Neuronal stem cell (in vitro differentiated cells): ENCODE data around the gene NAT16.
"Not testable (repeated sequence)": the region's sequence is repeated elsewhere in the genome, so short reads cannot be mapped to it uniquely, and the experiment has no call there.

Source experiments
- DNase-seq: peaks from one replicate; pipeline ENCODE4 v3.0.0-alpha.2; 2013; ENCODE audit warnings: low spot score
- H2AFZ ChIP-seq: one replicate; pipeline ENCODE4 v1.6.1; 2013; ENCODE audit warnings: mild to moderate bottlenecking, low read length, inconsistent platforms
- H2AK5ac ChIP-seq: 2 replicates; pipeline ENCODE4 v1.6.1; 2013; ENCODE audit warnings: low read depth, mild to moderate bottlenecking, inconsistent platforms, low read length, moderate library complexity, mixed read lengths
- H2BK120ac ChIP-seq: 2 replicates; pipeline ENCODE4 v1.6.1; 2013; ENCODE audit warnings: low read depth, mild to moderate bottlenecking, inconsistent platforms, low read length, moderate library complexity, mixed read lengths
- H2BK12ac ChIP-seq: one replicate; pipeline ENCODE4 v1.6.1; 2013; ENCODE audit warnings: low read length, inconsistent platforms
- H2BK15ac ChIP-seq: 2 replicates; pipeline ENCODE4 v1.6.1; 2013; ENCODE audit warnings: mild to moderate bottlenecking, low read length, inconsistent platforms, mixed read lengths
- H2BK5ac ChIP-seq: one replicate; pipeline ENCODE4 v1.6.1; 2013; ENCODE audit warnings: inconsistent platforms, mild to moderate bottlenecking, low read length, moderate library complexity
- H3K14ac ChIP-seq: one replicate; pipeline ENCODE4 v1.6.1; 2013; ENCODE audit warnings: low read length, inconsistent platforms
- H3K18ac ChIP-seq: 2 replicates; pipeline ENCODE4 v1.6.1; 2013; ENCODE audit warnings: low read length, inconsistent platforms
- H3K23ac ChIP-seq: 2 replicates; pipeline ENCODE4 v1.6.1; 2013; ENCODE audit warnings: low read depth, mild to moderate bottlenecking, mixed read lengths, low read length, inconsistent platforms; ENCODE audit not compliant: poor library complexity
- H3K27ac ChIP-seq: replicated peaks from 3 replicates; pipeline ENCODE4 v1.5.1; 2013; ENCODE audit warnings: low read length, inconsistent platforms
- H3K27me3 ChIP-seq, 3 experiments: 2 replicates each; pipeline ENCODE4 v1.6.1; 2013; ENCODE audit warnings: low read length in 3 of 3, mild to moderate bottlenecking in 2 of 3, inconsistent platforms in 1 of 3, low read depth in 1 of 3, mixed read lengths in 1 of 3, moderate library complexity in 1 of 3; ENCODE audit not compliant: control insufficient read depth in 3 of 3, insufficient read depth in 3 of 3
- H3K36me3 ChIP-seq, 2 donors: replicated peaks in 1 of 2; 2 replicates each; pipeline ENCODE4 v1.6.1; 2013; ENCODE audit warnings: low read length in 2 of 2; ENCODE audit not compliant: control insufficient read depth in 2 of 2, insufficient read depth in 2 of 2
- H3K4ac ChIP-seq: 2 replicates; pipeline ENCODE4 v1.6.1; 2013; ENCODE audit warnings: inconsistent platforms, mild to moderate bottlenecking, low read length, moderate library complexity
- H3K4me1 ChIP-seq, 2 donors: 1 replicate in 1 of 2; 2 replicates in 1 of 2; pipeline ENCODE4 v1.6.1; 2013; ENCODE audit warnings: low read length in 2 of 2, low read depth in 1 of 2; ENCODE audit not compliant: control insufficient read depth in 2 of 2, insufficient read depth in 1 of 2
- H3K4me2 ChIP-seq: one replicate; pipeline ENCODE4 v1.6.1; 2013; ENCODE audit warnings: mild to moderate bottlenecking, low read length, inconsistent platforms; ENCODE audit not compliant: insufficient read depth, poor library complexity, severe bottlenecking
- H3K4me3 ChIP-seq, 2 donors: 2 replicates each; pipeline ENCODE4 v1.5.1; 2013; ENCODE audit warnings: low read length in 2 of 2, mild to moderate bottlenecking in 2 of 2, inconsistent platforms in 1 of 2, moderate library complexity in 1 of 2
- H3K79me1 ChIP-seq: one replicate; pipeline ENCODE4 v1.6.1; 2013; ENCODE audit warnings: low read depth, mild to moderate bottlenecking, inconsistent platforms, low read length, moderate library complexity
- H3K9ac ChIP-seq: one replicate; pipeline ENCODE4 v1.6.1; 2013; ENCODE audit warnings: mild to moderate bottlenecking, low read depth, low read length, inconsistent platforms; ENCODE audit not compliant: poor library complexity
- H3K9me3 ChIP-seq, 2 donors: replicated peaks in 1 of 2; 2 replicates each; pipeline versions ENCODE3 to v1.6.1; 2013; ENCODE audit warnings: low read length in 2 of 2, mild to moderate bottlenecking in 2 of 2, inconsistent platforms in 1 of 2, low read depth in 1 of 2, mixed read lengths in 1 of 2, moderate library complexity in 1 of 2; ENCODE audit not compliant: control insufficient read depth in 2 of 2, insufficient read depth in 1 of 2
- H4K8ac ChIP-seq: one replicate; pipeline ENCODE4 v1.6.1; 2013; ENCODE audit warnings: low read depth, mild to moderate bottlenecking, inconsistent platforms, low read length, moderate library complexity
- H4K91ac ChIP-seq: one replicate; pipeline ENCODE4 v1.6.1; 2013; ENCODE audit warnings: low read length, low read depth, mild to moderate bottlenecking, inconsistent platforms; ENCODE audit not compliant: poor library complexity
- WGBS, 2 donors: extraction: QIAGEN DNeasy Blood & Tissue Kit; methylation state at CpG; one replicate each; pipeline ENCODE4 v1.1.7; 2013; ENCODE audit warnings: missing lambda C conversion rate in 2 of 2, mixed read lengths in 1 of 2; ENCODE audit not compliant: insufficient read length in 2 of 2, insufficient replicate concordance in 1 of 2; ENCODE audit errors: extremely low coverage in 2 of 2; 5-methylcytosine and 5-hydroxymethylcytosine counted together

Gene NAT16

DNA sequence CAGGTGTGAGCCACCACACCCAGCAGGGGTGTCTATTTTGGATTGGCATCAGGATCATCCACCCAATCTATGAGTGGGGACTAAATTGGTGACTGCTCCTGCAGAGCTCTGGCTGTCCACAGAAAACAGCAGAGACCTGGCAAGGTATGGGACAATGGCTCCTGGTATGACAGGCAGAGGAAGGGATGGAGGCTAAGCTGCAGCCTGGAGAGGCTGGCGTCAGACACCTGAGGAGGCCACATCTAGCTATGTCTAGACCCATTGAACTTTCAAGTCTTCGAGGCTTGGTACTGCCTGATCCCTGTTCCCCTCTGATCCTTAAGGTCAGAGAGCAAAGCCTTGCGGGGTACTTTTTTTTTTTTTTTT is 56.4 kb downstream of the NAT16 start:
- no peak overlapping the region for H3K4ac ChIP-seq
- peaks cover 0 to 4% (median 0%) of the 10 kb centered on the region in 3 experiments for H3K27me3 ChIP-seq
- H3K79me1 ChIP-seq = no peaks in the 10 kb centered on the region
- H3K23ac ChIP-seq = no peak overlapping the region
- H2BK5ac ChIP-seq = no peak overlapping the region
- no peak overlapping the region for H2BK15ac ChIP-seq
- no peak overlapping the region for H4K91ac ChIP-seq
- H3K4me3 ChIP-seq = no peak overlapping the region
- no peak overlapping the region for H2BK120ac ChIP-seq
- H3K36me3 ChIP-seq = no peaks in the 10 kb centered on the region
- H3K9ac ChIP-seq = no peak overlapping the region
- DNase-seq = no peak
- no peak overlapping the region for H3K14ac ChIP-seq
- H4K8ac ChIP-seq = no peak overlapping the region
- no CpG with 5 or more reads among the region's 3 CpGs for WGBS, 2 donors
- peak overlapping the region; percentile 72 for H2AK5ac ChIP-seq
- peaks cover 17 to 29% of the 10 kb centered on the region in 2 donors for H3K4me1 ChIP-seq
- no peak overlapping the region for H2BK12ac ChIP-seq
- H3K18ac ChIP-seq = no peak overlapping the region
- no peak overlapping the region for H2AFZ ChIP-seq
- no peaks in the 10 kb centered on the region for H3K9me3 ChIP-seq
- no peak overlapping the region for H3K4me2 ChIP-seq
- no peak overlapping the region for H3K27ac ChIP-seq

- Histone ChIP-seq H3K14ac (no peak overlapping the region), H3K4me1 (peaks cover 14 to 29% of the 10 kb centered on the region in 2 donors), H2BK120ac (no peak overlapping the region), H3K4ac (no peak overlapping the region), H3K9me3 (no peaks in the 10 kb centered on the region), H2BK15ac (no peak overlapping the region), H4K8ac (no peak overlapping the region), H3K27ac (no peak overlapping the region), H3K4me2 (no peak overlapping the region), H2AK5ac (peak overlapping the region; percentile 72), H2BK12ac (no peak overlapping the region), H3K4me3 (no peak overlapping the region), H2BK5ac (no peak overlapping the region), H3K36me3 (no peaks in the 10 kb centered on the region), H2AFZ (peak overlapping the region; percentile 94), H4K91ac (no peak overlapping the region), H3K9ac (no peak overlapping the region), H3K27me3 (no peaks in the 10 kb centered on the region), H3K79me1 (no peaks in the 10 kb centered on the region), H3K18ac (no peak overlapping the region), H3K23ac (no peak overlapping the region)
- DNase-seq = no peak
- no CpG with 5 or more reads among the region's 11 CpGs for WGBS, 2 donors
Observed at GRCh38 chr7:101122933-101123702, 57.0 kb downstream of the NAT16 start.

DNA sequence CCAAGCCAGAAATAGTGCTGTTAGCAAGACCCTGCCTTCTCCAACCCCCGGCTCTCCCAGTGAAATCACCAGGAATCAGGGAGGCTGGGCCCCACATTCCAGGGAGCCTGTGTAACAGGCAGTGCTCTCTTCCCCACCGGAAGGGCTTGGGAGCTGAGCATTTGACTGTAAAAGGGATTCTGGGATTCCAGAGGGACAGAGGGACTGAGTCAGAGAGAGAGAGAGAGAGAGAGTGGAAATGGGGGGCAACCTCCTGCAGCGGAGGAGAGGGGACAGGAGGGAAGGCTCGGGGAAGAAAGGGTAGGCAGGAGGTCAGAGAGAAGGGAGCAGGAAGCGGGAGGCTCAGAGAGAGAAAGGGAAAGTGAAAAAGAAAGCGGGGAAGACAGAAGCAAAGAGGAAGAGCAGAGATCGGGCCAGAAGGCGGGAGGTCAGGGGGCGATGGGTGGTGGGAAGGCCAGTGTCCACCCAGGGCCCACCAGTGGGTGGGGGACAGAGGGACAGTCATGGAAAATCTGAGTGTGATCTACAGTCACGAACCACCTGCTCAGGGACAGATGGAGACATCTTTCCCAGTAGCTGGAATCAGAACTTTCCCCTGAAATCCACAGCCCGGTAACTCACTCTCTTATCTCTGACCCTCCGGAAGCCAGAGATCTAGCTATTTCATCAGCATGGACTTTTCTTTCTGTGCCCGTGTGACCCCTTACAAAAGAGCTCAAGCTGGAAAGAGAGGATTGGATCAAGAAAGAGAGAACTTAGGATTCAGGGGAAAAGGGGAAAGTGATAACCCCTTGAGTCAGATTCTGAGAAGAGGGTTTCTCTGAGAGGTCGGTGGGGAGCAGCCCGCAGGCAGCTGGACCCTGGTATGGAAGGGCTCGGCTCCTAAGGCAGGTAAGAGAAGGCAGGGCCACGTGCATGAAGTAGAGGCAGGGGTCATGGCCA is 57.8 kb downstream of the NAT16 start:
- Histone ChIP-seq H4K8ac (no peak overlapping the region), H2BK120ac (peak overlapping the region; percentile 47), H3K4me2 (no peak overlapping the region), H3K4me1 (peaks cover 15 to 28% of the 10 kb centered on the region in 2 donors), H3K27ac (peak overlapping the region; percentile 29), H3K4ac (no peak overlapping the region), H3K14ac (no peak overlapping the region), H2BK5ac (no peak overlapping the region), H2AK5ac (no peak overlapping the region), H2AFZ (peak overlapping the region; percentile 94), H2BK15ac (peak overlapping the region; percentile 86), H3K79me1 (no peaks in the 10 kb centered on the region), H3K4me3 (no peak overlapping the region), H3K27me3 (no peaks in the 10 kb centered on the region), H3K9me3 (no peaks in the 10 kb centered on the region), H2BK12ac (no peak overlapping the region), H3K23ac (no peak overlapping the region), H3K18ac (peak overlapping the region; percentile 65), H4K91ac (peak overlapping the region; percentile 22), H3K9ac (no peak overlapping the region), H3K36me3 (no peaks in the 10 kb centered on the region)
- no CpG with 5 or more reads among the region's 17 CpGs for WGBS, 2 donors
- DNase-seq = no peak

DNA sequence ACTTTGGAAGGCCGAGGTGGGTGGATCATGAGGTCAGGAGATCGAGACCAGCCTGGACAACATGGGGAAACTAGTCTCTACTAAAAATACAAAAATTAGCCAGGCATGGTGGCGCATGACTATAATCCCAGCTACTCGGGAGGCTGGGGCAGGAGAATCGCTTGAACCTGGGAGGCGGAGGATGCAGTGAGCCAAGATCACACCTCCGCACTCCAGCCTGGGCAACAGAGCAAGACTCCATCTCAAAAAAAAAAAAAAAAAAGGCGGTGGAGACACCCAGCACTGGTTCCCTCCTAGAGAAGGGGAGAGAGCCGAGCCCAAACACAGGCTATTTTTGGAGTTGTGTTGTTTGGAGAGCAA is 58.5 kb downstream of the NAT16 start:
- not testable (repeated sequence) for H2BK5ac ChIP-seq, H2AK5ac ChIP-seq, H2BK12ac ChIP-seq, H3K4me3 ChIP-seq, H3K9me3 ChIP-seq, H3K79me1 ChIP-seq, H3K36me3 ChIP-seq, H3K23ac ChIP-seq, H3K27ac ChIP-seq, H3K4ac ChIP-seq, H3K4me2 ChIP-seq, DNase-seq, H3K27me3 ChIP-seq, H4K8ac ChIP-seq, H4K91ac ChIP-seq, H3K9ac ChIP-seq, H3K14ac ChIP-seq
- peak overlapping the region; percentile 86 for H2BK15ac ChIP-seq
- H2AFZ ChIP-seq = peak overlapping the region; percentile 94
- H2BK120ac ChIP-seq = peak overlapping the region; percentile 47
- H3K4me1 ChIP-seq = peaks cover 10 to 22% of the 10 kb centered on the region in 2 donors
- peak overlapping the region; percentile 65 for H3K18ac ChIP-seq
- WGBS, 2 donors = no CpG with 5 or more reads among the region's 9 CpGs
